A673 (cell line): ENCODE results near the gene SGMS1.

Experiments
- CTCF ChIP-seq: fragments of 300-800, 200-600 bp; sonication (generic); conservative IDR thresholded peaks from 2 replicates; pipeline ENCODE4 v1.5.1; 2017; ENCODE audit warnings: low read depth, mild to moderate bottlenecking, antibody characterized with exemption, low read length, moderate library complexity, mixed read lengths
- EZH2 ChIP-seq: fragments of 200-600 bp; sonication (generic); IDR thresholded peaks from 2 replicates; pipeline ENCODE4 v1.6.1; 2017; ENCODE audit warnings: borderline replicate concordance, low read depth, mild to moderate bottlenecking, mixed read lengths, antibody characterized with exemption, low read length; ENCODE audit not compliant: poor library complexity, severe bottlenecking

- TF ChIP-seq CTCF (no peak), EZH2 (no peak)
Measured at GRCh38 chr10:50272531-50272930, 351.2 kb downstream of the SGMS1 start.
